Epithelial cell of proximal tubule (primary cell): Measurements from ENCODE around the gene DPAGT1. TPM values are rescaled to one million over a fixed set of nuclear protein-coding genes. Genes with fewer than 3 reads are reported as not detected.

Source experiments
- DNase-seq: peaks from one replicate; pipeline ENCODE4 v3.0.0-alpha.2; 2011; ENCODE audit warnings: low read depth
- H3K4me3 ChIP-seq: 2 replicates; pipeline ENCODE4 v1.5.1; 2011; ENCODE audit warnings: low read depth, mild to moderate bottlenecking, low read length
- CTCF ChIP-seq: conservative IDR thresholded peaks from 2 replicates; pipeline ENCODE4 v1.5.1; 2012; ENCODE audit warnings: low read depth, mild to moderate bottlenecking, low read length
- total RNA-seq: library from RNA; depleted of rRNA; stranded (reverse); fragments of >200 nt; gene quantifications from 2 replicates; pipeline ENCODE4 v1.2.3, GENCODE V29; 2015

The DPAGT1 gene
- total RNA-seq, 1 donor from 2014 or later, result 24.8 TPM

DNA sequence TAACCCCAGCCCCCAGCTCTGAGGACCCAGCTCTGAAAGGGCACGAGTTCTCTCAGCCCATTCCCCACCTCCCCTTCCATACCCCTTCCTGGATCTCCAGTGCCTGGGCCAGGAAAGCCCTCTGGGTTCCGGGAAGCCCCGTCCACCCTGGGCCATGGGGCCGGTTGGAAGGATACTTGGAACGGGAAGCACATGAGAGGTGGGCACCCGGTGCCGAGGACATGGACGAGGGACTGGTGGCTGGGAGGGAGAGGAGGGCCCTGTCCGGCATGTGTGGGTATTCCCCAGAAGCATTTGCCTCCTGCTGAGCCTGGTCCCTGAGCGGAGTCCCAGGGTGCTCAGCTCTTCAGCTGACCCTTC lies 14.6 kb upstream of the DPAGT1 start:
- no peak for DNase-seq
- no peak for TF ChIP-seq CTCF
- H3K4me3 ChIP-seq, result no peak overlapping the region

DNA sequence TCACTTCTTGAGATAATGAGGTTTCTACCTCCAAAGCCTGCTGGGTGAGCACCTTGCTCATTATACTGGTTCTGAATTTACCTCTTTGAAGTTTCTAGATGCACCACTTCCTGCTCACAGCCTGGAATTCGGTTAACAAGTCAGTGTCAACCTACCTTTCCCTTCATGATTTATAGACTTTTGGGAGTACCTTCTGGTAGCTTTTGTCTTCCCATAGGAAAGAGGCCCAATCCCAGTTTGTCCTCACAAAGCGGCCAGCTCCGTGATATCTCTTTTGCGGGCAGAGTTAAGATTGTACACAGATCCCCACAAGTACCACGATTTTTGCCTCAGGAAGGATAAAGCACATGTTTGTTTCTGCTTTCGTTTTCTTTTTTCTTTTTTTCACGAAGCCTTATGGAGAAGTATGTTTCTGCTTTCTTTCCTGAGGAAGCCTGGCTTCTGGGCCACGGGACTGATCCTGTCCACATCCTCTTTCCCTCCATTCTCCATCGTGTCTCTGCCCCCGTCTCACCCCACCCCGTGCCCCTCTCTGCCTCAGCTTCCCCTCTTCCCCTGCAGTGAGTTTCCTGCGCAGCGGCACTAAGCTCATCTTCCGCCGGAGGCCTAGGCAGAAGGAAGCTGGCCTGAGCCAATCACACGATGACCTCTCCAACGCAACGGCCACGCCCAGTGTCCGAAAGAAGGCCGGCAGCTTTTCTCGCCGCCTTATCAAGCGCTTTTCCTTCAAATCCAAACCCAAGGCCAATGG lies 14.0 kb upstream of the DPAGT1 start:
- H3K4me3 ChIP-seq, result no peak overlapping the region
- no peak for TF ChIP-seq CTCF

DNA sequence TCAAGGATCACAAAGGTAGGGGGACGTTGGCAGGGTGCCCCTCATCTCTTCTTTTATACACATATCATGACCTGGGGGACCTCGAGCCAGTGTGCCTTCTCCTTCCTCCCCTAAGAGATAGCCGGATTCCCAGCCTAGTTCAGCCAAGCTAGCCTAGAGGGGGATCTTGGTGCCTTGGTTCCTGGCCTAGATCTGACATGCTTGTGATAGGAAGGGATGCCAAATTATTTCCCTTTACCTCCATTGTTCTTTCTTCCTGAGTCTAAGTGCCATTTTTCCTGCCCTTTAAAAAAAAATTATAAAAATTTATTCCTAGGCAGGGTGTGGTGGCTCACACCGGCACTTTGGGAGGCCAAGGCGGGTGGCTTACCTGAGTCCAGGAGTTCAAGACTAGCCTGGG lies 12.7 kb upstream of the DPAGT1 start:
- H3K4me3 ChIP-seq, result no peak overlapping the region
- DNase-seq, result no peak
- no peak for TF ChIP-seq CTCF

More for the DNA sequence above, 14.0 kb upstream of the DPAGT1 start:
- DNase-seq, result no peak

DNA sequence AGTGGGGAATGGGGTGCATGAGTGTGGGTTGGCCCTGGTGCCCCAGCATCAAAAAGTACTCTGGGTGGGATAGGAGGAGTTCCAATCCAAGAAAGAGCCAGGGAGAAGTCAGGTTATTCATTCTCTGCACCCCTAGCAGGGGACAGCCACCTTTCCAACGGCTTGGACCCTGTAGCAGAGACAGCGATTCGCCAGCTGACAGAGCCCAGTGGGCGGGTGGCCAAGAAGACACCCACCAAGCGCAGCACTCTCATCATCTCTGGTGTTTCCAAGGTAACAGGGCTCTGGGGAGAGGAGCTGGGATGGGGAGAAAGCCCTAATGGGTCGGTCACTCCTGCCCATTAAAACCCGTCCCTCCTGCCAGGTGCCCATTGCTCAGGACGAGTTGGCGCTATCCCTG lies 12.1 kb upstream of the DPAGT1 start:
- DNase-seq, result no peak
- no peak overlapping the region for H3K4me3 ChIP-seq
- no peak for TF ChIP-seq CTCF

DNA sequence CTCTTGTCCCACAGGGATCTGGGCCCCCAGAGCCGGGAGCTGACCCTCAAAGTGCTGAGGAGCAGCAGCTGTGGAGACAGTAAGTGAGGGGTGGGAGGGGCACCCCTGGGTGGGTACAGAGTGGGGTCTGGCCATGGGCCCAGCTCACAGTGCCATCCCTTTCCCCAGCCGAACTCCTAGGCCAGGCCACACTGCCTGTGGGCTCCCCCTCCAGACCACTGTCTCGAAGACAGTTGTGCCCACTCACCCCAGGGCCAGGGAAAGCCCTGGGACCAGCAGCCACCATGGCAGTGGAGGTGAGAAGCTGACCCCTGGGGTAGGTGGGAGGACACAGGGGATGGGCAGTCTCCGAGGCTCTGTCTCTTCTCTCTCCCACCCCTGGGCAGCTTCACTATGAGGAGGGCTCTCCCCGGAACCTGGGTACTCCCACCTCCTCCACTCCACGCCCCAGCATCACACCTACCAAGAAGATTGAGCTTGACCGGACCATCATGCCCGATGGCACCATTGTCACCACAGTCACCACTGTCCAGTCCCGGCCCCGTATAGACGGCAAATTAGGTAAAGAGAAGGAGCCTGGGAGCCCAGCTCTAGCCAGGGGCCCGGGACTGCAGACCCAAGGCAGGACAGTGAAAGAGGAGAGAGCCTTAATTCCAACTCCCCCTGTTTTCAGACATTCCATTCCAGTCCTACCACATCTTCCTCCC lies 10.8 kb upstream of the DPAGT1 start:
- no peak for DNase-seq
- H3K4me3 ChIP-seq, result no peak overlapping the region
- TF ChIP-seq CTCF, result no peak

- no peak for TF ChIP-seq CTCF
- no peak for DNase-seq
- no peak overlapping the region for H3K4me3 ChIP-seq
Measured at GRCh38 chr11:119111361-119111925, 9.8 kb upstream of the DPAGT1 start.

DNA sequence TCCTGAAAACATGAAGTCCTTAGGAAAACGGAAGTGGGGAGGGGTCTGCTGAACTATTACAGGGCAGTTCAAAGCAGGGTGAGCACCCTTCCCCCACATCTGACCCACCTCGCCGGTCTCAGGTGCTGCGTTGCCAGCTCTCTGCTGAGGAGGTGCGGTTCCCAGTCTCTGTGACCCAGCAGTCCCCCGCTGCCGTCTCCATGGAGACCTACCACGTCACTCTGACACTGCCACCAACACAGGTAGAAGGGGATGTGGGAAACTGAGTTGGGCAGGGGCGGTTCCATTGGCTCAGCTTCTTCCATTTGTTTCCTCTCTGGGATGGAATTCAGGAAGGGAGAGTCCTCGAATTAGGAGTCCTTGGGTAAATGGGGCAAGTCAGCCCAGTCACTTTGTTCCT lies 8.8 kb upstream of the DPAGT1 start:
- no peak for TF ChIP-seq CTCF
- H3K4me3 ChIP-seq, result no peak overlapping the region
- no peak for DNase-seq
